Fibroblast of lung (primary cell): ENCODE results near the gene CABCOCO1.

Experiments used
- EZH2 ChIP-seq: IDR thresholded peaks from 2 replicates; pipeline ENCODE4 v1.5.1; 2012; ENCODE audit warnings: low read length, control low read depth, mild to moderate bottlenecking; ENCODE audit errors: missing control alignments
- TF ChIP-seq, protein P1 (sequence below), 2 donors: IDR thresholded peaks in 1 of 2; conservative IDR thresholded peaks in 1 of 2; 1 replicate in 1 of 2; 2 replicates in 1 of 2; pipeline ENCODE4 v1.5.1; 2011 to 2012; ENCODE audit warnings: low read length in 2 of 2, control low read depth in 1 of 2, inconsistent platforms in 1 of 2, low read depth in 1 of 2, mild to moderate bottlenecking in 1 of 2

DNA sequence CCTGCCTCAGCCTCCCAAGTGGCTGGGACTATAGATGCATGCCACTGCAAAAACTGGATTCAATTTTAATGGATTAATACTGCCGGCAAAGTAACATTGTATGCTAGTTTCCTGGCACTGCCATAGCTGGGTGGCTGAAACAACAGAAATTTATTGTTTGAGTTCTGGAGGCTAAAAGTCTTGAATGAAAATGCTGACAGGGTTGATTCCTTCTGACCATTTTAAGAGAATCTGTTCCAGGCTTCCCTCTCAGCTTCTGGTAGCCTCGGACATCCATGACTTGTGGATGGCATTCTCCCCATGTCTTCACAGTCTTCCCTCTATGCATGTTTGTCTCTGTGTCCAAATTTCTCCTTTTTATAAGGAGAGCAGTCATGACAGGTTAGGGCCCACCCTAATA is 151.4 kb downstream of the CABCOCO1 start:
- TF ChIP-seq, protein P1, sequence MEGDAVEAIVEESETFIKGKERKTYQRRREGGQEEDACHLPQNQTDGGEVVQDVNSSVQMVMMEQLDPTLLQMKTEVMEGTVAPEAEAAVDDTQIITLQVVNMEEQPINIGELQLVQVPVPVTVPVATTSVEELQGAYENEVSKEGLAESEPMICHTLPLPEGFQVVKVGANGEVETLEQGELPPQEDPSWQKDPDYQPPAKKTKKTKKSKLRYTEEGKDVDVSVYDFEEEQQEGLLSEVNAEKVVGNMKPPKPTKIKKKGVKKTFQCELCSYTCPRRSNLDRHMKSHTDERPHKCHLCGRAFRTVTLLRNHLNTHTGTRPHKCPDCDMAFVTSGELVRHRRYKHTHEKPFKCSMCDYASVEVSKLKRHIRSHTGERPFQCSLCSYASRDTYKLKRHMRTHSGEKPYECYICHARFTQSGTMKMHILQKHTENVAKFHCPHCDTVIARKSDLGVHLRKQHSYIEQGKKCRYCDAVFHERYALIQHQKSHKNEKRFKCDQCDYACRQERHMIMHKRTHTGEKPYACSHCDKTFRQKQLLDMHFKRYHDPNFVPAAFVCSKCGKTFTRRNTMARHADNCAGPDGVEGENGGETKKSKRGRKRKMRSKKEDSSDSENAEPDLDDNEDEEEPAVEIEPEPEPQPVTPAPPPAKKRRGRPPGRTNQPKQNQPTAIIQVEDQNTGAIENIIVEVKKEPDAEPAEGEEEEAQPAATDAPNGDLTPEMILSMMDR (conservative IDR thresholded peaks at IDR 0.05 in 1 of 2, IDR thresholded peaks at IDR 0.05 in 1 of 2; ENCODE audit: low read depth in 1 of 2, low read length in 2 of 2): no peak
- TF ChIP-seq EZH2: no peak
